Activated naive CD4-positive, alpha-beta T cell treated with anti-CD3 and anti-CD28 coated beads, Interleukin-2, amount 10 ng/mL, durations not matched to agents 7 days and 5 days (primary cell): ENCODE data around the gene HSD17B7.

ENCODE experiments used
- CTCF ChIA-PET: fragments of 350-600 bp; sonication (Branson Sonifier 250); formaldehyde crosslinking; loops from one replicate; lab custom pipeline; 2021; ENCODE audit warnings: antibody characterized with exemption; lab: Charles Lee
- DNase-seq: peaks from one replicate; pipeline ENCODE4 v3.0.0-alpha.2; 2020
- H3K27ac Mint-ChIP-seq: one replicate; pipeline ENCODE4 v1.8.0; 2021; ENCODE audit warnings: mild to moderate bottlenecking, moderate library complexity, mixed read lengths
- H3K27me3 Mint-ChIP-seq: one replicate; pipeline ENCODE4 v1.8.0; 2021; ENCODE audit warnings: mild to moderate bottlenecking, mixed read lengths
- H3K36me3 Mint-ChIP-seq: one replicate; pipeline ENCODE4 v1.8.0; 2021; ENCODE audit warnings: mixed read lengths
- H3K4me1 Mint-ChIP-seq: one replicate; pipeline ENCODE4 v1.8.0; 2021; ENCODE audit warnings: mixed read lengths
- H3K4me3 Mint-ChIP-seq: one replicate; pipeline ENCODE4 v1.8.0; 2021; ENCODE audit warnings: mild to moderate bottlenecking, moderate library complexity, mixed read lengths
- H3K9me3 Mint-ChIP-seq: one replicate; pipeline ENCODE4 v1.8.0; 2021; ENCODE audit warnings: mixed read lengths

Gene HSD17B7

DNA sequence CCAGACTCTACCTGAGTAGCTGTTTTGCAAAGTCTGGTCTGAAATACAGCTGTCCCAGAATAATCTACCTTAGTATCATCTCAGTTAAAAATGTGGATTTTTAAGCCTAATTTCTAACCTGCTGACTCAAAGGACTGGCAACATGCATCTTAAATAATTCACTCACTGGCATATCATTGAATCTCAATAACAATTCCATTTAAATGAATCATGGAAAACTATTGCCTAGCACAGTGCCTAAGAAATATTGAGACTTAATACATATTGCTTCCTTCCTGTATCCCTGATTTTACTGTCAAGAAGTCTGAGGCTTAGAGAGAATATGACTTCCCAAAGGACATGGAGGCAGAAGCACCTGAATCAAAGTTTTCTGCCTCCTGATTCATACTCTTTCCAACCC is 67.3 kb downstream of the HSD17B7 start:
- DNase-seq, result no peak
- CTCF ChIA-PET, result no interaction called here
- Mint-ChIP-seq H3K36me3 (no peaks in the 10 kb centered on the region), H3K9me3 (no peaks in the 10 kb centered on the region), H3K27ac (no peak overlapping the region), H3K27me3 (peaks cover 17% of the 10 kb centered on the region), H3K4me3 (no peak overlapping the region), H3K4me1 (no peaks in the 10 kb centered on the region)

GRCh38 chr1:162859191-162859590 is 68.7 kb downstream of the HSD17B7 start:
- H3K27me3 Mint-ChIP-seq, result peaks cover 23% of the 10 kb centered on the region
- H3K27ac Mint-ChIP-seq, result no peak overlapping the region
- H3K36me3 Mint-ChIP-seq, result no peaks in the 10 kb centered on the region
- H3K9me3 Mint-ChIP-seq, result no peaks in the 10 kb centered on the region
- no peak overlapping the region for H3K4me3 Mint-ChIP-seq
- H3K4me1 Mint-ChIP-seq, result no peaks in the 10 kb centered on the region
- CTCF ChIA-PET, result interaction anchor here (0.8 to 1.6 kb wide), 2 partner anchors 11 to 457 kb away, joined by 3 to 5 read pairs; no protein-coding TSS in a partner anchor
- no peak for DNase-seq

DNA sequence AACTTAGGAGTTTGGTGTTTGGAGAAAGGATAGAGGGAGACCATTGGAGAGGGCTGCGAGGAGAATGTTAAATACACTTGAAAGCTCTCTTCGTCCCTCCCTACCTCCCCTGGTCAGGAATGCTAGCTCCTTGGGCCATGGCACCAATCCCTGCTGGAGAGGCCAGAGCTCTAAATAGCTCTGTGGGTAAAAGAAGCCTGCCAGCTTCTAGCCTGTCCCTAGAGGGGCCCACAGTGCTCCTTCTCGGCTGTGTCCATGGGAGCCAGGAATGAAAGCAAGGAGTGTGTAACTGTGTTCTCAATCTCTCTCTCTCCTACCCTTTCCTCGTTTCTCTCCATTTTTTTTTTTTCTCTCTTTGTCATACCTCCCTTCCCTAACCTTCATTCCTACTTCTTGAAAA is 70.6 kb downstream of the HSD17B7 start, which contains the start of gene CCDC190:
CCDC190 (minus strand) TSS at position 75 of the 400 bp plus-strand sequence. CDS start 1,529 bp downstream, outside the sequence.
- H3K4me1 Mint-ChIP-seq, result no peaks in the 10 kb centered on the region
- no peak within 1 kb of the TSS for H3K27ac Mint-ChIP-seq
- peaks cover 23% of the 10 kb centered on the region for H3K27me3 Mint-ChIP-seq
- H3K4me3 Mint-ChIP-seq, result no peak within 1 kb of the TSS
- H3K36me3 Mint-ChIP-seq, result no peaks in the 10 kb centered on the region
- CTCF ChIA-PET, result interaction anchor here (0.6 to 2.8 kb wide), 2 partner anchors 12 to 618 kb away, joined by 3 to 12 read pairs; no protein-coding TSS in a partner anchor
- no peaks in the 10 kb centered on the region for H3K9me3 Mint-ChIP-seq
- DNase-seq, result no peak

- Mint-ChIP-seq H3K4me3 (no peak overlapping the region), H3K4me1 (no peaks in the 10 kb centered on the region), H3K9me3 (no peaks in the 10 kb centered on the region), H3K36me3 (no peaks in the 10 kb centered on the region), H3K27me3 (peaks cover 23% of the 10 kb centered on the region), H3K27ac (no peak overlapping the region)
- CTCF ChIA-PET, result interaction anchor here (2.8 kb wide), 1 partner anchor 13 kb away, joined by 12 read pairs; no protein-coding TSS in a partner anchor
- DNase-seq, result no peak
Observed at GRCh38 chr1:162861625-162862024, 71.1 kb downstream of the HSD17B7 start.
